ENCODE data around the gene THSD4.

THSD4 gene

DNA sequence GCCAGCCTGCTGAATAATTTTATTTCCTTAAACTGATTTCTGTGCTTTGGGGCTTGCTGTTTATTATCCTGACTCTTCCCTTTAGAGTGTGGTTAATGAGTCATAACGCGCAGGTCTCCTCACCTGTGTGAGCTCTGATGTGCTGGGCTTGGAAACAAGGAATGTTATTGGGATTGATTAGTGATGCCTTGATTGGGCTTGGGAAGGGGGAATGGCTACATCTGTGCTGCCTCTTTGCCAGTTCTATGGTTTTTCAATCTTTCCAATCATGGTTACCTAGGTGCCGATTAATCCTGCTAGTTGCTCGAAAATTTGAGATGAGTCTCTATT, 161.0 kb downstream of the THSD4 start:
- Histone ChIP-seq H3K79me2 (ENCODE audit: control insufficient read depth, low read length) (no peaks in the 10 kb centered on the region), H3K4me2 (ENCODE audit: low read length) (no peak overlapping the region), H3K9me2 (replicated peaks; ENCODE audit: control insufficient read depth, low read length) (no peaks in the 10 kb centered on the region), H3F3A (ENCODE audit: control insufficient read depth, insufficient read depth) (no peaks in the 10 kb centered on the region), H3K27ac (ENCODE audit: low read depth, low read length) (no peak overlapping the region), H4K20me1 (ENCODE audit: control insufficient read depth, insufficient read depth, low read depth, low read length) (no peaks in the 10 kb centered on the region), H3K4me1 (ENCODE audit: control insufficient read depth, low read length) (no peaks in the 10 kb centered on the region), H3K9me3 (ENCODE audit: control insufficient read depth, insufficient read depth, low read length) (no peaks in the 10 kb centered on the region), H3K27me3 (ENCODE audit: control insufficient read depth, low read length) (no peaks in the 10 kb centered on the region), H3K4me3 (ENCODE audit: low read length) (no peak overlapping the region), H3K36me3 (ENCODE audit: control insufficient read depth, low read length) (no peaks in the 10 kb centered on the region)
- TF ChIP-seq CTCF (IDR thresholded peaks at IDR 0.05; ENCODE audit: low read depth, low read length, poor library complexity, severe bottlenecking): no peak
- no peak for TF ChIP-seq EZH2phosphoT487 (IDR thresholded peaks at IDR 0.05; ENCODE audit: borderline replicate concordance, low read length)

DNA sequence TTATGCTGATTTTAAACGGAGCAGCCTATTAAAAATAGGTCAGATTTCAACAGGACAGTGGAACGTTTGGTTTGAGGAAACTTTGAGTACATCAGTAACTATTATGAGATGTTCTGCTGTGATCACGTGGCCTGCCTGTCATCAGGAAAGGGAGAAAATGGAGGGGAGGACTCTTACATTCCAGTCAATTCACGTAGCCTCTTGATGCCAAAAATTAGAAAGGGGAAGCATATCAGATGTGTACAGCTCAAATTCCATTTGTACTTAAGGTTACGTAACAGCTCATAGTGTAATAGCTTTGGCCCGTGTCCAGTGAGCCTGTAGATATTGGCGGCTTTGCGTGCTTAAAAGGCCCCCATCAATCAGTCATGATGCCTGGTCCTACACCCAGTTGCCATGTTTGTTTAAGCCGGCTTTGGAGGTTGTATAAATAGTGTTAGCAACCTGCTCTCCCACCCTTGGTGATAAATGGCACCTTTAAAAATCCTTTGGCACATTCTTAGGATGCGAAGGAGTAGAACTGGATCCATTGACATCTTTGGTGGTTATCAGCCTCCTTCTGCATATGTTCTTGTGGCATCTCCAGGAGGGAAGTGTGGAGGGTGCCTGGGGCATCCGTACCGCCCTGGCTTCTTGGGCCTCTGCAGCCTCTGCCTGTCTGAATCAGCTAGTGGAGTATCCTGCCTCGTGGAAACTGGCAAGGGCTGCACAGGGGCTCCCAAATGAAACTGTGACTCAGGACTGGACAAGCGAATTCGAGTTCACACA, 163.9 kb downstream of the THSD4 start:
- Histone ChIP-seq H3K9me3 (ENCODE audit: control insufficient read depth, insufficient read depth, low read length) (no peaks in the 10 kb centered on the region), H4K20me1 (ENCODE audit: control insufficient read depth, insufficient read depth, low read depth, low read length) (no peaks in the 10 kb centered on the region), H3K9me2 (replicated peaks; ENCODE audit: control insufficient read depth, low read length) (no peaks in the 10 kb centered on the region), H3K27ac (ENCODE audit: low read depth, low read length) (no peak overlapping the region), H3K4me3 (ENCODE audit: low read length) (no peak overlapping the region), H3K36me3 (ENCODE audit: control insufficient read depth, low read length) (no peaks in the 10 kb centered on the region), H3K4me1 (ENCODE audit: control insufficient read depth, low read length) (no peaks in the 10 kb centered on the region), H3F3A (ENCODE audit: control insufficient read depth, insufficient read depth) (no peaks in the 10 kb centered on the region), H3K4me2 (ENCODE audit: low read length) (no peak overlapping the region), H3K27me3 (ENCODE audit: control insufficient read depth, low read length) (no peaks in the 10 kb centered on the region), H3K79me2 (ENCODE audit: control insufficient read depth, low read length) (no peaks in the 10 kb centered on the region)
- no peak for TF ChIP-seq CTCF (IDR thresholded peaks at IDR 0.05; ENCODE audit: low read depth, low read length, poor library complexity, severe bottlenecking)

DNA sequence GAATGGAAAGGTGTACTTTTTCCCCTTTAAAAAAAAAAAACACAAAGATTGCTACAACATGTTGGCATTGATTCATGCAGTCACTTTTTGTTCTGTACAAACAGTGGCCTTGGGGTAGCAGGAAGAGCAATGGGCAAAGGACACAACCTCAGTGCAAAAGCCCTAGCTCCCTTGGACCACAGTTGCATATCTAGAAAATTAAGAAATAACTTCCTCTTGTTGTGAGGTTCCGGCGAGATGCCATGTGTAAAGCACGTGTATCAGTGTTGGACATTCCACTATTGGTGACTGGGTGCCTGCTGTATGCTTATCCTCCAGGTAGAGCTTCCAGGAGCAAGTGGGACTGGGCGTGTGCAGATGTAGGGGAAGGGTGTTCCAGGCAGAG, 164.5 kb downstream of the THSD4 start:
- H3K27ac ChIP-seq (ENCODE audit: low read depth, low read length): no peak overlapping the region
- H3F3A ChIP-seq (ENCODE audit: control insufficient read depth, insufficient read depth): no peaks in the 10 kb centered on the region
- no peaks in the 10 kb centered on the region for H3K9me2 ChIP-seq (replicated peaks; ENCODE audit: control insufficient read depth, low read length)
- H3K27me3 ChIP-seq (ENCODE audit: control insufficient read depth, low read length): no peaks in the 10 kb centered on the region
- no peak for TF ChIP-seq EZH2phosphoT487 (IDR thresholded peaks at IDR 0.05; ENCODE audit: borderline replicate concordance, low read length)
- no peak for TF ChIP-seq CTCF (IDR thresholded peaks at IDR 0.05; ENCODE audit: low read depth, low read length, poor library complexity, severe bottlenecking)
- H3K36me3 ChIP-seq (ENCODE audit: control insufficient read depth, low read length): no peaks in the 10 kb centered on the region
- H3K4me1 ChIP-seq (ENCODE audit: control insufficient read depth, low read length): no peaks in the 10 kb centered on the region
- H3K9me3 ChIP-seq (ENCODE audit: control insufficient read depth, insufficient read depth, low read length): no peaks in the 10 kb centered on the region
- H3K79me2 ChIP-seq (ENCODE audit: control insufficient read depth, low read length): no peaks in the 10 kb centered on the region
- no peaks in the 10 kb centered on the region for H4K20me1 ChIP-seq (ENCODE audit: control insufficient read depth, insufficient read depth, low read depth, low read length)
- H3K4me2 ChIP-seq (ENCODE audit: low read length): no peak overlapping the region
- no peak overlapping the region for H3K4me3 ChIP-seq (ENCODE audit: low read length)
